ENCODE results near the gene CHCHD6. TPM values are rescaled to one million over a fixed set of nuclear protein-coding genes. Genes with fewer than 3 reads are reported as not detected.
A peak's percentile ranks its signal among the peaks of the same experiment; 100 is the strongest.

Gene CHCHD6
- total RNA-seq, 1 donor: 9.1 TPM

DNA sequence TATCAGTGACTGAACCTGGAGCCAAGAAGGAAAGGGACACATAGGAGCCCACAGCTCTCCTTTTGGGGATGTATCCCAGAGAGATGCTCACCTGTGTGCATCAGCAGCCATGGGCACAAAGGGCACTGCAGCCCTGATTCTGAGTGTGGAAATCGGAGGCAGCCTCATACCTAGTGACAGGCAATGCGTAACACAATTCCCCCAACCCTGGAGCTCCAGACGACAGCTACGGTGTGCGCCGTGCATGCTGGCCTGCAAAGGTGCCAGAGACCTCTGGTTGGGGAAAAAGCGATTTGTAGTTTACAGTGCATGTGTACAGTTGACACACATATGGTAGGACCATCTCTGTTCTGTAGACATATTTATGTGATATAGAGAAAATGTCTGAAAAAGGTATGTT, 219.9 kb downstream of the CHCHD6 start:
- DNase-seq (ENCODE audit: low read depth): no peak
- H3K4me3 ChIP-seq (ENCODE audit: low read depth, low read length): no peak overlapping the region
- TF ChIP-seq, protein P1, sequence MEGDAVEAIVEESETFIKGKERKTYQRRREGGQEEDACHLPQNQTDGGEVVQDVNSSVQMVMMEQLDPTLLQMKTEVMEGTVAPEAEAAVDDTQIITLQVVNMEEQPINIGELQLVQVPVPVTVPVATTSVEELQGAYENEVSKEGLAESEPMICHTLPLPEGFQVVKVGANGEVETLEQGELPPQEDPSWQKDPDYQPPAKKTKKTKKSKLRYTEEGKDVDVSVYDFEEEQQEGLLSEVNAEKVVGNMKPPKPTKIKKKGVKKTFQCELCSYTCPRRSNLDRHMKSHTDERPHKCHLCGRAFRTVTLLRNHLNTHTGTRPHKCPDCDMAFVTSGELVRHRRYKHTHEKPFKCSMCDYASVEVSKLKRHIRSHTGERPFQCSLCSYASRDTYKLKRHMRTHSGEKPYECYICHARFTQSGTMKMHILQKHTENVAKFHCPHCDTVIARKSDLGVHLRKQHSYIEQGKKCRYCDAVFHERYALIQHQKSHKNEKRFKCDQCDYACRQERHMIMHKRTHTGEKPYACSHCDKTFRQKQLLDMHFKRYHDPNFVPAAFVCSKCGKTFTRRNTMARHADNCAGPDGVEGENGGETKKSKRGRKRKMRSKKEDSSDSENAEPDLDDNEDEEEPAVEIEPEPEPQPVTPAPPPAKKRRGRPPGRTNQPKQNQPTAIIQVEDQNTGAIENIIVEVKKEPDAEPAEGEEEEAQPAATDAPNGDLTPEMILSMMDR (IDR thresholded peaks at IDR 0.05; ENCODE audit: insufficient read depth, low read depth, low read length): no peak

DNA sequence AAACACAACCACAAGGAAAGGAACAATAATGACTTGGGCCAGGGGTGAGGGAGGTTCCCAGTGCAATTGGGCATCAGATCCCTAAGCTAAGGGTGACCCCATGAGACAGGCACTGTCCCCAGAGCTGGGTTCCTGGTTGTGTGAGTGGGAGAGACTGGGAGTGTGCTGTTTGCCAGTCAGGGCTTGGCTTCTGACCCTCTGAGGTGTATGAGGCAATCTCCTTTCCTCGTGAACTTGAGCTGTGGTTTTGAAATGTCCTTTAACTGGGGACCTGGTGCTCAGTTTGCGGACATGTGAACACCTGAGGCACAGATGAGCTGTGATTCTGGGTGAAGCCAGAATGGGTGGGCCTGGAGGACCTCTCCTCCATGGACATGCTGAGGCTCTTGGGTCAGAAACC, 220.4 kb downstream of the CHCHD6 start:
- DNase-seq (ENCODE audit: low read depth): peak; percentile 39
- TF ChIP-seq, protein P1 (IDR thresholded peaks at IDR 0.05; ENCODE audit: insufficient read depth, low read depth, low read length): no peak
- no peak overlapping the region for H3K4me3 ChIP-seq (ENCODE audit: low read depth, low read length)

DNA sequence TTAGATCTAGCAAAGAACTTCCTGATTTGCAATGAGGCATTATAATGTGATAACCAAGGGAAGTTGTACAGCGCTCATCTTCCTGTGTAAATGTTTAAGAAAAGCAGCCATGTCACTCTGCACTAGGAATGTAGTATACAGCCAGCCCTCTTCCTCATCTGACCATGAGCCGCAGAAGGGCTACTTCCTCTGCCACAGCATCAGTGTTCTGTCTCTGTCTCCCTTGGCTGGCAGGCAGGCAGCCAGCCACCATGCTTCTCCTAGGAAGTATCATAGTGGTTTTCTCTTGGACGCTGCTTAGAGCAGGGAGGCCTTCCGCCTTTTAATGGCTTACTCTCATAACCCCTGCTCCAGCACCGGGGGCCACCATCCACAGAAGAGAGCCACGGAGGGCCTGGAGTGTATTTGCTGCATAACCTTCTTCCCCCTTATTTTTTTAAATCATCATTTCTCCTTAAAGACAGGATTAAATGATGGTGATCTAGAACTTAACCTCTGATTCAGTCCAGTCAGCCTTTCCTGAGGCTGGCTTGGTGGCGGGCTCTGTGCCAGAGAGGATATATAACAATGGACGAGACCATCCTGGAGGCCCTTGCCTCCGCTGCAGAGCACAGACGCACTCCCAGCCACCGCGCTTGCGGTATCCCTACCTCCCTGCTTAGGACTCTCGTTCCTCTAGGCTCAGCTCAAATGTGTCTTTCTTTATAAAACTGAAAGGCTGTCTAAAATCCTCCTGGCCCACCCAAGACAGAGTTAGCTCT, 221.6 kb downstream of the CHCHD6 start:
- no peak overlapping the region for H3K4me3 ChIP-seq (ENCODE audit: low read depth, low read length)
- no peak for DNase-seq (ENCODE audit: low read depth)
- TF ChIP-seq, protein P1 (IDR thresholded peaks at IDR 0.05; ENCODE audit: insufficient read depth, low read depth, low read length): no peak

DNA sequence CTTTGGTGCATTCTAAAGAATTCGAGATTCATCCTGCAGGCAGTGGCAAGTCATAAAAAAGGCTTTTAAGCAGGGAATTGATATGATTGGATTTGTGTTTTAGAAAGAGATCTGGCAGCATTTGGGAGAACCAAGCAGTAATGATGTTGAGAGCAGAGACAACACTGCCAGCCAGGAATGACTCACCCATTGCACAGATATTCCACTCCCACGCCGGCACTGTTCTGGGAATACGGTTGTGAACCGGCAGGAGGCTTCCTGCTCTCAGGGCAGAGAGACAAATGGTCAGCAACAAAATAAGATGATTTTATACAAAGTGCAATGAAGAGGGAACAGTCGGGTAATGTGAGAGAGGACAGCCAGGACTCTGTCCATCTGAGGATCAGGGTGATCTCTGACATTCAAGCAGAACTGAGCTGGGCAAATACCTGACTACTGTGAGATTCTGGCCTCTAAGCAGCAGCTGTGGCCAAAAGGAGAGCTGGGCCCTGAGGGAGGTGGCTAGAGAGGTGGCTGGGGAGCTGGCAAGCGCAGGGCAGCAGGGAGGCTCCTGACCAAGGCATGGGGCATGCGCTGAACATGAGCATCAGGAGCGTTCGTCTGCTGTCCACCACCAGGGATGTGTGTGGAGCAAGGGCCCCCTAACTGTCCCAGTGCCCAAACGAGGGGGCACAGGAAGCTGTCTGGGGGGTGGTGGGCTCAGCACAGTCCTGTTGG, 222.8 kb downstream of the CHCHD6 start:
- TF ChIP-seq, protein P1 (IDR thresholded peaks at IDR 0.05; ENCODE audit: insufficient read depth, low read depth, low read length): peak; percentile 39
- no peak overlapping the region for H3K4me3 ChIP-seq (ENCODE audit: low read depth, low read length)
- peak; percentile 78 for DNase-seq (ENCODE audit: low read depth)

DNA sequence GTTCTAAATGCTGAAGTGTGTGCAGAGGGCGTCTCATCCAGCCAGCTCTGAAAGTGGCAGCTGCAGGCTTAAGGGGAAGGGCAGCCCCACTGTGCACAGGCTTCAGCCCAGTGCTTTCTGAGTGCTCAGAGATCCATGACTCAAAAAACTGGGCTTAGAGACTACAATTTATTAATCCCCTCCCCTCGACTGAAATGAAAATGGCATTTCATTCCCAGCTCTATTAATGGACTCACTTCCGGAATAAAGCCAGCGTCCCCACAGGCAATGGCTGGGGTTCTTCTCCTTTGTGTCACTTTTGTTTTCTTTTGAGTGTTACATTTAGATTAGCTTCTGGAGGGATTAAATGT, 223.3 kb downstream of the CHCHD6 start:
- DNase-seq (ENCODE audit: low read depth): no peak
- TF ChIP-seq, protein P1 (IDR thresholded peaks at IDR 0.05; ENCODE audit: insufficient read depth, low read depth, low read length): no peak
- no peak overlapping the region for H3K4me3 ChIP-seq (ENCODE audit: low read depth, low read length)

DNA sequence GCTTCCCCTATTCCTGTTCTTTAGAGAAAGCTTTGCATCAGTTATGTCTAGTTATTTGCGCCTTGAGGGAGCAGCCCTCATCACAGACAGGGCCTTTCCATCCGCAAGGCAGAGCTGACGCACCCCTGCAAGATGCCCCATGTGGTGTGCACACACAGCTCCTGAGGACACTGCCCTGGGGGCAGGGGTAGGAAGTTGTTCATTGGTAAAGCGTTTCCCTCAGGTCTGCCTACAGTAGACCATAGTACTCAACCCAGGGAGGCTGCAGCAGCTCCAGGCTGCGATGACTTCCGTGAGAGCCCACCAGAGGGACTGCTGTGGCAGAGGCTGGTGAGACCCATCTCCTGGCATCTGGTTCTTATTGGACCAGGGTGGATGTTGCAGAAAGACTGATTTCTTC, 223.8 kb downstream of the CHCHD6 start:
- no peak overlapping the region for H3K4me3 ChIP-seq (ENCODE audit: low read depth, low read length)
- TF ChIP-seq, protein P1 (IDR thresholded peaks at IDR 0.05; ENCODE audit: insufficient read depth, low read depth, low read length): no peak
- DNase-seq (ENCODE audit: low read depth): no peak

All from fibroblast of villous mesenchyme (primary cell).